Endothelial cell of umbilical vein (primary cell): ENCODE data around the gene ECPAS. TPM values are rescaled to one million over a fixed set of nuclear protein-coding genes. Genes with fewer than 3 reads are reported as not detected.

Experiments
- BruUV-seq: library from RNA; stranded (reverse); fragments of 400-500 nt; replicated peaks from 2 replicates; lab custom pipeline; 2021; lab: Mats Ljungman, UMichigan
- CTCF ChIA-PET: fragments of 300-600, 350-600 bp; sonication (Branson Sonifier 250); formaldehyde crosslinking; loops from one replicate; lab custom pipeline; 2021; ENCODE audit warnings: antibody characterized with exemption, inconsistent platforms; lab: Charles Lee
- POLR2A ChIA-PET: fragments of 300-600, 350-600 bp; sonication (Branson Sonifier 250); formaldehyde crosslinking; loops from one replicate; lab custom pipeline; 2021; ENCODE audit warnings: antibody characterized with exemption, inconsistent platforms; lab: Charles Lee
- DNase-seq: peaks from one replicate; pipeline ENCODE4 v3.0.0-alpha.2; 2011; ENCODE audit warnings: low read depth, low spot score
- FAIRE-seq: peaks from 2 replicates; lab custom pipeline; 2011; peaks lifted over from hg19 to GRCh38; lab: Jason Lieb, UNC
- H2AFZ ChIP-seq: 2 replicates; pipeline ENCODE4 v1.6.0; 2012; ENCODE audit warnings: low read depth, low read length, control low read depth, inconsistent platforms
- H3K27ac ChIP-seq: 2 replicates; pipeline ENCODE4 v1.5.1; 2011; ENCODE audit warnings: low read depth, mild to moderate bottlenecking, control low read depth, low read length, moderate library complexity; ENCODE audit not compliant: insufficient read depth
- H3K27me3 ChIP-seq, 2 experiments: 2 replicates each; pipeline versions ENCODE4 v1.6.0 to v1.6.1; 2011; ENCODE audit warnings: low read length in 2 of 2, mixed read lengths in 1 of 2; ENCODE audit not compliant: control insufficient read depth in 2 of 2, insufficient read depth in 2 of 2
- H3K36me3 ChIP-seq, 2 experiments: 2 replicates in 1 of 2; 3 replicates in 1 of 2; pipeline ENCODE4 v1.5.1; 2011; ENCODE audit warnings: low read length in 2 of 2, mild to moderate bottlenecking in 1 of 2, moderate library complexity in 1 of 2; ENCODE audit not compliant: control insufficient read depth in 2 of 2, insufficient read depth in 2 of 2; ENCODE audit errors: extremely low read depth in 1 of 2
- H3K4me1 ChIP-seq: 3 replicates; pipeline ENCODE4 v1.5.1; 2011; ENCODE audit warnings: mild to moderate bottlenecking, low read length; ENCODE audit not compliant: control insufficient read depth, insufficient read depth; ENCODE audit errors: extremely low read depth
- H3K4me2 ChIP-seq: 2 replicates; pipeline ENCODE4 v1.6.1; 2011; ENCODE audit warnings: low read length, control low read depth, mixed read lengths; ENCODE audit not compliant: insufficient read depth
- H3K4me3 ChIP-seq, 3 experiments: fragments of 200-600 bp in 1 of 3; sonication (generic), shearing (Covaris generic) in 1 of 3; replicated peaks in 1 of 3; 2 replicates each; pipeline ENCODE4 v1.5.1; 2011 to 2016; ENCODE audit warnings: control low read depth in 3 of 3, low read length in 3 of 3, mild to moderate bottlenecking in 2 of 3, inconsistent platforms in 1 of 3, low read depth in 1 of 3, moderate library complexity in 1 of 3; ENCODE audit not compliant: insufficient read depth in 1 of 3
- H3K79me2 ChIP-seq: 2 replicates; pipeline ENCODE4 v1.6.0; 2012; ENCODE audit warnings: low read length, inconsistent platforms; ENCODE audit not compliant: control insufficient read depth, insufficient read depth
- H3K9ac ChIP-seq: replicated peaks from 2 replicates; pipeline ENCODE3; 2011; ENCODE audit warnings: low read length, control low read depth; ENCODE audit not compliant: insufficient read depth; ENCODE audit errors: extremely low read depth
- H3K9me1 ChIP-seq: replicated peaks from 3 replicates; pipeline ENCODE4 v1.6.0; 2011; ENCODE audit warnings: mild to moderate bottlenecking, low read length; ENCODE audit not compliant: control insufficient read depth, insufficient read depth; ENCODE audit errors: extremely low read depth
- H3K9me3 ChIP-seq: replicated peaks from 2 replicates; pipeline ENCODE4 v1.5.1; 2012; ENCODE audit warnings: low read length, inconsistent platforms; ENCODE audit not compliant: control insufficient read depth, insufficient read depth
- H4K20me1 ChIP-seq: replicated peaks from 2 replicates; pipeline ENCODE3; 2011; ENCODE audit warnings: mild to moderate bottlenecking, low read length; ENCODE audit not compliant: control insufficient read depth, insufficient read depth; ENCODE audit errors: extremely low read depth
- EZH2 ChIP-seq: IDR thresholded peaks from 2 replicates; pipeline ENCODE4 v1.6.1; 2012; ENCODE audit warnings: borderline replicate concordance, low read depth, mild to moderate bottlenecking, moderate library complexity, low read length, inconsistent platforms; ENCODE audit not compliant: severe bottlenecking
- FOS ChIP-seq: IDR thresholded peaks from 2 replicates; pipeline ENCODE4 v1.6.1; 2011; ENCODE audit warnings: mild to moderate bottlenecking, low read length, moderate library complexity, borderline replicate concordance; ENCODE audit not compliant: insufficient read depth
- GATA2 ChIP-seq: IDR thresholded peaks from 2 replicates; pipeline ENCODE4 v1.7.0; 2011; ENCODE audit warnings: low read depth, mild to moderate bottlenecking, moderate library complexity, mixed read lengths, low read length; ENCODE audit not compliant: insufficient read length, insufficient read depth
- JUN ChIP-seq: IDR thresholded peaks from 2 replicates; pipeline ENCODE4 v1.6.1; 2011; ENCODE audit warnings: borderline replicate concordance, low read depth; ENCODE audit not compliant: insufficient read length, insufficient read depth
- MYC ChIP-seq: IDR thresholded peaks from one replicate; pipeline ENCODE4 v1.6.1; 2011; ENCODE audit warnings: mild to moderate bottlenecking, low read depth, low read length
- POLR2A ChIP-seq: IDR thresholded peaks from 2 replicates; pipeline ENCODE4 v1.6.1; 2012; ENCODE audit warnings: low read depth, mild to moderate bottlenecking, control low read depth, low read length
- POLR2AphosphoS5 ChIP-seq: IDR thresholded peaks from 2 replicates; pipeline ENCODE4 v1.6.1; 2012; ENCODE audit warnings: low read depth, mild to moderate bottlenecking, control low read depth, low read length, moderate library complexity; ENCODE audit not compliant: insufficient read depth
- dilution Hi-C: fragments of 300-500 bp; cut with MboI; formaldehyde crosslinking; loops from one replicate; pipeline ENCODE4 v1.15.0; 2019; ENCODE audit warnings: low sequenced_read_pairs; ENCODE audit not compliant: extremely low pct_ligation_motif_present
- intact Hi-C: fragments of 100-400 bp; cut with micrococcal nuclease; formaldehyde crosslinking; loops from one replicate; pipeline ENCODE4 v1.10.0; 2022
- polyA plus RNA-seq, 4 experiments: library from polyadenylated mRNA; depleted of rRNA in 3 of 4; stranded (reverse) in 3 of 4; unstranded in 1 of 4; fragments of >200 nt; gene quantifications; 2 replicates each; pipeline versions ENCODE4 v1.2.1 to v1.2.3, GENCODE V29; 2011 to 2012; ENCODE audit warnings: missing spikeins in 1 of 4
- total RNA-seq: library from RNA; stranded (reverse); gene quantifications from 2 replicates; pipeline ENCODE4 v1.2.3, GENCODE V29; 2021
- TF ChIP-seq, protein P1 (sequence below), 2 donors: IDR thresholded peaks; 1 replicate in 1 of 2; 2 replicates in 1 of 2; pipeline ENCODE4 v1.5.1; 2011; ENCODE audit warnings: low read length in 2 of 2, mild to moderate bottlenecking in 2 of 2, moderate library complexity in 2 of 2, control low read depth in 1 of 2, inconsistent platforms in 1 of 2, low read depth in 1 of 2; ENCODE audit not compliant: insufficient read depth in 1 of 2; ENCODE audit errors: extremely low read depth in 1 of 2
- TF ChIP-seq, protein P2 (sequence below): IDR thresholded peaks from 2 replicates; pipeline ENCODE4 v1.6.1; 2011; ENCODE audit not compliant: insufficient read depth, insufficient read length

ECPAS gene
- total and polyA plus RNA-seq, 2 donors (not counting 3 experiments of a cell fraction or from before 2014, with no cell fraction given): 17.9 to 89.3 TPM

DNA sequence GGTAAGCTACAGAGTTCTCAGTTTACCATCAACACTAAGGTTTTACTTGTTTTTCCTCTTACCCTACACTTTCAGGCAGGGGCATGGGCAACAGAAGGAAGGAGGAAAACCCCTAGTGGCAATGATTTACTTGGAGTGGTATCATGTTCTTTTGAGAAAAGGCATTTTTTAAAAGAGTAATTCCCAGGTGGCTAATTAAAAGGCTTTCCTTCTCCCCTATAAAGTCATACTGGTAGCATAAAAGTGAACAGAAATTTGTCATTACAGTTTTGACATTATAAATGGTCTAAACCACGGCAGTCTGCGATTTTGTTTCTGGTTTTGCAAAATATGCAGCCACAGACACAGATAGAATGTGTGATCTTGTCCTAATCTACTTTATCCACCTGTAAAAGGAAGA lies 123.3 kb downstream of the ECPAS start:
- no peak overlapping the region for H3K9ac ChIP-seq
- H4K20me1 ChIP-seq: no peaks in the 10 kb centered on the region
- H3K4me1 ChIP-seq: peaks cover 13% of the 10 kb centered on the region
- H3K9me3 ChIP-seq: no peaks in the 10 kb centered on the region
- H3K36me3 ChIP-seq: peaks cover 5 to 10% of the 10 kb centered on the region in 2 experiments
- no peak overlapping the region for H3K4me3 ChIP-seq
- DNase-seq (no peak), FAIRE-seq (no peak)
- ChIA-PET POLR2A (no interaction called here), CTCF (no interaction called here)
- no peaks in the 10 kb centered on the region for H3K9me1 ChIP-seq
- H3K27me3 ChIP-seq: no peaks in the 10 kb centered on the region
- H3K27ac ChIP-seq: no peak overlapping the region
- no peak overlapping the region for H2AFZ ChIP-seq
- intact Hi-C loops (no loop called here), dilution Hi-C loops (no loop called here)
- BruUV-seq: no TSS peak
- H3K4me2 ChIP-seq: no peak overlapping the region
- no peak for TF ChIP-seq POLR2A
- no peak for TF ChIP-seq FOS
- no peak for TF ChIP-seq EZH2
- no peak for TF ChIP-seq GATA2
- no peak for TF ChIP-seq POLR2AphosphoS5
- no peak for TF ChIP-seq JUN
- no peak for TF ChIP-seq MYC
- TF ChIP-seq, protein P1, sequence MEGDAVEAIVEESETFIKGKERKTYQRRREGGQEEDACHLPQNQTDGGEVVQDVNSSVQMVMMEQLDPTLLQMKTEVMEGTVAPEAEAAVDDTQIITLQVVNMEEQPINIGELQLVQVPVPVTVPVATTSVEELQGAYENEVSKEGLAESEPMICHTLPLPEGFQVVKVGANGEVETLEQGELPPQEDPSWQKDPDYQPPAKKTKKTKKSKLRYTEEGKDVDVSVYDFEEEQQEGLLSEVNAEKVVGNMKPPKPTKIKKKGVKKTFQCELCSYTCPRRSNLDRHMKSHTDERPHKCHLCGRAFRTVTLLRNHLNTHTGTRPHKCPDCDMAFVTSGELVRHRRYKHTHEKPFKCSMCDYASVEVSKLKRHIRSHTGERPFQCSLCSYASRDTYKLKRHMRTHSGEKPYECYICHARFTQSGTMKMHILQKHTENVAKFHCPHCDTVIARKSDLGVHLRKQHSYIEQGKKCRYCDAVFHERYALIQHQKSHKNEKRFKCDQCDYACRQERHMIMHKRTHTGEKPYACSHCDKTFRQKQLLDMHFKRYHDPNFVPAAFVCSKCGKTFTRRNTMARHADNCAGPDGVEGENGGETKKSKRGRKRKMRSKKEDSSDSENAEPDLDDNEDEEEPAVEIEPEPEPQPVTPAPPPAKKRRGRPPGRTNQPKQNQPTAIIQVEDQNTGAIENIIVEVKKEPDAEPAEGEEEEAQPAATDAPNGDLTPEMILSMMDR (IDR thresholded peaks at IDR 0.05; ENCODE audit: extremely low read depth in 1 of 2, insufficient read depth in 1 of 2, low read depth in 1 of 2, low read length in 2 of 2): no peak
- TF ChIP-seq, protein P2, sequence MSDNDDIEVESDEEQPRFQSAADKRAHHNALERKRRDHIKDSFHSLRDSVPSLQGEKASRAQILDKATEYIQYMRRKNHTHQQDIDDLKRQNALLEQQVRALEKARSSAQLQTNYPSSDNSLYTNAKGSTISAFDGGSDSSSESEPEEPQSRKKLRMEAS: no peak
- H3K79me2 ChIP-seq: no peaks in the 10 kb centered on the region
